Transverse colon (tissue), 3 donors: ENCODE measurements around the gene QPCT.

Experiments used
- EP300 ChIP-seq: sonication (generic); formaldehyde crosslinking; IDR thresholded peaks from one replicate; pipeline ENCODE4 v1.6.1; 2017; ENCODE audit warnings: antibody characterized with exemption, low read depth
- TF ChIP-seq, protein P1 (sequence below), 5 experiments: fragments of 200-600 bp in 3 of 5; fragments of 450-650 bp in 2 of 5; sonication (generic) in 3 of 5; IDR thresholded peaks; 1 replicate in 2 of 5; 2 replicates in 3 of 5; pipeline ENCODE4 v1.5.1; 2016 to 2017; ENCODE audit warnings: antibody characterized with exemption in 5 of 5, inconsistent platforms in 3 of 5, mild to moderate bottlenecking in 2 of 5, moderate library complexity in 1 of 5

DNA sequence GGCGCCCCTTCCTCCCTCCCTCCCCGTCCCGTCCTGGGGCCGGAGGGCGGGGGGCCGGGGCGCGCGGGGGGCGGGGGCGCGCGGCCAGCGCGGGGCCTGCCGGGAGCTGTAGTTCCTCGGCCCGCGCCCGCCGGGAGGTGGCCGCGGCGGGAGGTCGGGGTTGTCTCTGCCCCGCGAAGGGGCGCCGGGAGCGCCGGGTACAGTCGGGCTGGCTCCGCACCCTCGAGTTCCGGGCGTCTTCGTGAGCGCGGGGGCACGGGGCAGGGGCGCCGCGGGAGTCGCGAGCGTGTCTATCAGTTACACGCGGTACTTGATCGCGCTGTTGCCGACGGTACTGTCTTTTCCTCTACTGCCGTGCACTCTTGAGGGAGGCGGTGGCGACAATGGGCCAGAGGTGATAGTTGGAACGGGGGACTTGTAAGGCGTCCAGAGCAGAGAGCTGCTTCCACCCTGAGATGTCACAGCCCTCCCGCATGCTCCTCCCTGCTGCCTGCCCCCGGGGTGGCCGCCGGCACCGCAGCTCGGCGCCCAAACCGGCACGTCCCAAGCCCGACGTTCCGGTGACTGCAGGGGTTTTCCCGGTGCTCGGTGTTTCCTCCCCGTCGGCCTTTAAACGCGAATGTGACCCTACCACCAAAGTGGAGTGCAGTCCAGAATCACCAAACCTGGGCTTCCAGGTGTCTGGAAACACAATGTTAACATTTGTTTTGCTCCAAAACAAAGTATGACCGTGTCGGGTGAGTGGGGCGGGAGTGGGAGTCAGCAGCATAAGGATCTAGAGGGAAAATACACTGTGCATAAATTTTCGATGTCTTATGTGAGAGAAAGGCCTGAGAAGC is 19.4 kb upstream of the QPCT start, which contains the start of gene PRKD3:
- no peak for TF ChIP-seq EP300
- TF ChIP-seq, protein P1, sequence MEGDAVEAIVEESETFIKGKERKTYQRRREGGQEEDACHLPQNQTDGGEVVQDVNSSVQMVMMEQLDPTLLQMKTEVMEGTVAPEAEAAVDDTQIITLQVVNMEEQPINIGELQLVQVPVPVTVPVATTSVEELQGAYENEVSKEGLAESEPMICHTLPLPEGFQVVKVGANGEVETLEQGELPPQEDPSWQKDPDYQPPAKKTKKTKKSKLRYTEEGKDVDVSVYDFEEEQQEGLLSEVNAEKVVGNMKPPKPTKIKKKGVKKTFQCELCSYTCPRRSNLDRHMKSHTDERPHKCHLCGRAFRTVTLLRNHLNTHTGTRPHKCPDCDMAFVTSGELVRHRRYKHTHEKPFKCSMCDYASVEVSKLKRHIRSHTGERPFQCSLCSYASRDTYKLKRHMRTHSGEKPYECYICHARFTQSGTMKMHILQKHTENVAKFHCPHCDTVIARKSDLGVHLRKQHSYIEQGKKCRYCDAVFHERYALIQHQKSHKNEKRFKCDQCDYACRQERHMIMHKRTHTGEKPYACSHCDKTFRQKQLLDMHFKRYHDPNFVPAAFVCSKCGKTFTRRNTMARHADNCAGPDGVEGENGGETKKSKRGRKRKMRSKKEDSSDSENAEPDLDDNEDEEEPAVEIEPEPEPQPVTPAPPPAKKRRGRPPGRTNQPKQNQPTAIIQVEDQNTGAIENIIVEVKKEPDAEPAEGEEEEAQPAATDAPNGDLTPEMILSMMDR (IDR thresholded peaks at IDR 0.05), result peak in 1 of 5 experiments; percentile 10
